Measurements from ENCODE around the gene ARFGAP3. TPM values are rescaled to one million over a fixed set of nuclear protein-coding genes. Genes with fewer than 3 reads are reported as not detected.

The ARFGAP3 gene
- total RNA-seq, 1 donor from 2014 or later = 29.3 TPM

DNA sequence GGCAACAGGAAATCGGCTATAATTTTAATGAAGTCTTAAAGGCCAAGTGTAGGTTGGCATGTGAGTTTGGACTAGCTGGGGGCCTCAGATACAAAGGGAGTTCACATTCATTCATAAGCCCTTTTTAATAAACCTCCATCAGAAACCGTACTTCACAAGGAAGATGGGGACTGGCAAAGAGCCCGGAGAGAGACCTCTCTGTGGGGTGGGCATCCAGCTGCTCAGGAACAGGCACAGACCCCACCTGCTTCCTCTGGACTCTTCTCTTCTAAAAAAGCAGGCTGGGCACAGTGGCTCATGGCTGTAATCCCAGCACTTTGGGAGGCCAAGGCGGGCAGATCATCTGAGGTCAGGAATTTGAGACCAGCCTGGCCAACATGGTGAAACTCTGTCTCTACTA, 3.9 kb upstream of the ARFGAP3 start:
- Mint-ChIP-seq H3K9me3 (peaks cover 3% of the 10 kb centered on the region), H3K4me3 (no peak overlapping the region), H3K27me3 (no peaks in the 10 kb centered on the region), H3K36me3 (peaks cover 8% of the 10 kb centered on the region), H3K27ac (no peak overlapping the region), H3K4me1 (ENCODE audit: unreplicated experiment) (peaks cover 15% of the 10 kb centered on the region)
- TF ChIP-seq, protein P1, sequence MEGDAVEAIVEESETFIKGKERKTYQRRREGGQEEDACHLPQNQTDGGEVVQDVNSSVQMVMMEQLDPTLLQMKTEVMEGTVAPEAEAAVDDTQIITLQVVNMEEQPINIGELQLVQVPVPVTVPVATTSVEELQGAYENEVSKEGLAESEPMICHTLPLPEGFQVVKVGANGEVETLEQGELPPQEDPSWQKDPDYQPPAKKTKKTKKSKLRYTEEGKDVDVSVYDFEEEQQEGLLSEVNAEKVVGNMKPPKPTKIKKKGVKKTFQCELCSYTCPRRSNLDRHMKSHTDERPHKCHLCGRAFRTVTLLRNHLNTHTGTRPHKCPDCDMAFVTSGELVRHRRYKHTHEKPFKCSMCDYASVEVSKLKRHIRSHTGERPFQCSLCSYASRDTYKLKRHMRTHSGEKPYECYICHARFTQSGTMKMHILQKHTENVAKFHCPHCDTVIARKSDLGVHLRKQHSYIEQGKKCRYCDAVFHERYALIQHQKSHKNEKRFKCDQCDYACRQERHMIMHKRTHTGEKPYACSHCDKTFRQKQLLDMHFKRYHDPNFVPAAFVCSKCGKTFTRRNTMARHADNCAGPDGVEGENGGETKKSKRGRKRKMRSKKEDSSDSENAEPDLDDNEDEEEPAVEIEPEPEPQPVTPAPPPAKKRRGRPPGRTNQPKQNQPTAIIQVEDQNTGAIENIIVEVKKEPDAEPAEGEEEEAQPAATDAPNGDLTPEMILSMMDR (conservative IDR thresholded peaks at IDR 0.05) = no peak
- no peak for DNase-seq (ENCODE audit: extremely low spot score, unreplicated experiment)

DNA sequence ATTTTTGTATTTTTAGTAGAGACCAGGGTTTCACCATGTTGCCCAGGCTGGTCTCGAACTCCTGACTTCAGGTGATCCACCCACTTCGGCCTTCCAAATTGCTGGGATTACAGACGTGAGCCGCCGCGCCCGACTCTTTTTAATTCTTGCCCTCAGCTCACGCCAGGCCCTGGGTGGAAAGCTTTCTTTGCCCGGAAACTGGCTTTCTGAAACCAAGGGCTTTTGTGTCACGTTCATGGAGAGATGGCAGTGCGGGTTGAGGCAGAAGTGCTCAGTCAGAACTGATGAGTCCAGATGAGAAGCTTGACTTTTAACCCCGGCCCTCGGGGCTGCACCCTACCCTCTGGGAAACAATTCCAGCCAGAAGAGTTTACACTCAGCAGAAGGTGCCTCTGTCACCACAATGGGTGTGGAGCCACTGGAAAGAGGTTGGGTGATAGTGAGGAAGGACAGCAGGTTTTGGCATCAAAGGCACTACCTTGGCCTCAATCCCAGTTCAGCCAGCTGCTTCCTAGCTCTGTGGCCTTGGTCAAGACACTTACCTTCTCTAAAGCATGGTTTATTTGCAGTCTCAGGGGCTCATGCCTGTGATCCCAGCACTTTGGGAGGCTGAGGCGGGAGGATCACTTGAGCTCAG, 890 bp upstream of the ARFGAP3 start:
- Mint-ChIP-seq H3K27me3 (no peaks in the 10 kb centered on the region), H3K4me1 (ENCODE audit: unreplicated experiment) (peaks cover 9% of the 10 kb centered on the region), H3K9me3 (peaks cover 3% of the 10 kb centered on the region), H3K27ac (no peak overlapping the region), H3K4me3 (peak overlapping the region; percentile 45), H3K36me3 (peaks cover 3% of the 10 kb centered on the region)
- TF ChIP-seq, protein P1 (conservative IDR thresholded peaks at IDR 0.05) = no peak
- DNase-seq (ENCODE audit: extremely low spot score, unreplicated experiment) = no peak

DNA sequence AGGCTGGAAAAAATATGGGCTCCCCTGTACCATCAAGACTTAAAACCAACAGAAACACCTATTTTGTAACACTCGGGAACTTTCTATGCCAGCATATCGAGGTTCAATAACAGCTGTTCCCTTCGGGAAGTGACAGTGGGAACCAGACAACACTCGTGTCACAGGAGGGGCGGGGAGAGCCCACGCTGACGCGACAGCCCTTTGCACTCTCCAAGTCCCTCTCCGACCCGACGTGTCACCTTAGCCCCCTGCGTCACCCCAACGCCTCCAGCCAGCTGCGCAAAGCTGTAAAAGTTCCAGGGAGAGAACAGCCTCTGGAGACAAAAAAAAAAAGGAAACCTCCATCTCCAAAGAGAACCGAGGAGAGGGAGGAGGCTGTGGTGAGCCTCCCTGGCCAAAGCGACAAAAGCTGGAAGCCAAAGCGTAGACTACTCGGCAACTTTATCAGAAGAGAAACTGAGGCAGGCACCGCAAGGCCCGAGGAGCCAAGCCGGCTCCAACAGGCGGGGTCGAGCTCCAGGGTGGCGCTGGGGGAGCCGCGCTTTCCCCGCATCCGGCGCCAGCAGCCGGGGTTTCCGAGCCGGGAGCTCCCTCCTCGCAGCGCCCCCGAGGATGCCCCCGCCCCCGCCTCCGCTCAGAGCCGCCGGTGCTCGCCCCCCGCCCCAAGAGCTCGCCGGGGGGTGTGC, 751 bp downstream of the ARFGAP3 start:
- no peaks in the 10 kb centered on the region for H3K9me3 Mint-ChIP-seq
- H3K36me3 Mint-ChIP-seq = no peaks in the 10 kb centered on the region
- peaks cover 5% of the 10 kb centered on the region for H3K4me1 Mint-ChIP-seq (ENCODE audit: unreplicated experiment)
- no peaks in the 10 kb centered on the region for H3K27me3 Mint-ChIP-seq
- H3K4me3 Mint-ChIP-seq = peak overlapping the region; percentile 93
- TF ChIP-seq, protein P1 (conservative IDR thresholded peaks at IDR 0.05) = no peak
- peak overlapping the region; percentile 94 for H3K27ac Mint-ChIP-seq
- DNase-seq (ENCODE audit: extremely low spot score, unreplicated experiment) = no peak

DNA sequence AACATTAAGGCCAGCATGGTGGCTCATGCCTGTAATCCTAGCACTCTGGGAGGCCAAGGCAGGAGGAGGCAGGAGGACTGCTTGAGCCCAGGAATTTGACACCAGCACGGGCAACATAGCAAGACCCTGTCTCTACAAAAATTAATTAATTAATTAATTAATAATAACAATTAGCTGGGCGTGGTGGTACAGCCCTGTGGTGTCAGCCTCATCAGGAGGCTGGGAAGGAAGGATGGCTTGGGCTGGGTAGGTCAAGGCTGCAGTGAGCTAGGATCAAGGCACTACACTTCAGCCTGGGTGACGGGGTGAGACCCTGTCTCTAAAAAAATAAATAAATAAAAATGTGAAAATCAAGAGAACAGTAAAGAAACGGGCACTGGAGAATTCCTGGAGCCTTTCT, 1.4 kb downstream of the ARFGAP3 start:
- H3K9me3 Mint-ChIP-seq = no peaks in the 10 kb centered on the region
- no peaks in the 10 kb centered on the region for H3K36me3 Mint-ChIP-seq
- no peaks in the 10 kb centered on the region for H3K27me3 Mint-ChIP-seq
- peak overlapping the region; percentile 94 for H3K27ac Mint-ChIP-seq
- H3K4me1 Mint-ChIP-seq (ENCODE audit: unreplicated experiment) = peaks cover 5% of the 10 kb centered on the region
- H3K4me3 Mint-ChIP-seq = peak overlapping the region; percentile 93
- TF ChIP-seq, protein P1 (conservative IDR thresholded peaks at IDR 0.05) = no peak
- no peak for DNase-seq (ENCODE audit: extremely low spot score, unreplicated experiment)

DNA sequence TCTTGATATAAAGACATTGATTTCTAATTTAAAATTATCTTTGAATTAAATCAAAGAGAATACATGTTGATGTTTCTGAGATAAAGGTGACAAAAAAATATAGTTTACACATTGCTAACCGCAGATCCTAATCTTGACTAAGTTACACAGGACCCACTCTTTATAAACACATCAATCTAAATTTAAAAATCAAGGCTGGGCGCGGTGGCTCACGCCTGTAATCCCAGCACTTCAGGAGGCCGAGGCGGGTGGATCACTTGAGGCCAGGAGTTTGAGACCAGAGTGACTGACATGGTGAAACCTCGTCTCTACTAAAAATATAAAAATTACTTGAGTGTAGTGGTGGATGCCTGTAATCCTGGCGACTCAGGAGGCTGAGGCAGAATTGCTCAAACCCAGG, 1.9 kb downstream of the ARFGAP3 start:
- peaks cover 5% of the 10 kb centered on the region for H3K4me1 Mint-ChIP-seq (ENCODE audit: unreplicated experiment)
- H3K27ac Mint-ChIP-seq = no peak overlapping the region
- no peaks in the 10 kb centered on the region for H3K9me3 Mint-ChIP-seq
- TF ChIP-seq, protein P1 (conservative IDR thresholded peaks at IDR 0.05) = no peak
- no peaks in the 10 kb centered on the region for H3K27me3 Mint-ChIP-seq
- DNase-seq (ENCODE audit: extremely low spot score, unreplicated experiment) = no peak
- H3K36me3 Mint-ChIP-seq = no peaks in the 10 kb centered on the region
- H3K4me3 Mint-ChIP-seq = peak overlapping the region; percentile 79

Measured in type B pancreatic cell (in vitro differentiated cells).